Embryonic facial prominence (tissue), 1 donor: ENCODE measurements around the gene OLR1.

Experiments
- DNase-seq: peaks from one replicate; pipeline ENCODE4 v3.0.0-alpha.2; 2016; ENCODE audit errors: extremely low spot score

Gene OLR1

GRCh38 chr12:10153271-10154144, 18.4 kb downstream of the OLR1 start:
- peak; percentile 63 for DNase-seq

GRCh38 chr12:10151621-10152020, 20.3 kb downstream of the OLR1 start:
- no peak for DNase-seq

- DNase-seq: no peak
These were observed 24.1 kb downstream of the OLR1 start for GRCh38 chr12:10147714-10148403.

- DNase-seq: no peak
These were observed 28.8 kb downstream of the OLR1 start for GRCh38 chr12:10142976-10143589.

- peak; percentile 42 for DNase-seq
These were observed 31.9 kb downstream of the OLR1 start for GRCh38 chr12:10140001-10140400.

- DNase-seq: no peak
These were observed 35.2 kb downstream of the OLR1 start for GRCh38 chr12:10136637-10137205.

- no peak for DNase-seq
These were observed 36.8 kb downstream of the OLR1 start for GRCh38 chr12:10135126-10135525.

GRCh38 chr12:10132850-10133370, 39.0 kb downstream of the OLR1 start:
- DNase-seq: no peak

- DNase-seq: no peak
These were observed 40.7 kb downstream of the OLR1 start for GRCh38 chr12:10131111-10131690.

- no peak for DNase-seq
These were observed 41.9 kb downstream of the OLR1 start, which contains the start of gene CLEC7A for GRCh38 chr12:10130042-10130441. TSS of gene CLEC7A (minus strand) at chr12:10130199. CDS start at chr12:10130082, 117 bp downstream.

GRCh38 chr12:10128687-10129086, 43.2 kb downstream of the OLR1 start:
- DNase-seq: no peak

- no peak for DNase-seq
These were observed 45.5 kb downstream of the OLR1 start for GRCh38 chr12:10126413-10126812.

- DNase-seq: no peak
These were observed 49.2 kb downstream of the OLR1 start for GRCh38 chr12:10122689-10123088.

GRCh38 chr12:10121278-10121677, 50.7 kb downstream of the OLR1 start:
- no peak for DNase-seq

- no peak for DNase-seq
These were observed 52.9 kb downstream of the OLR1 start for GRCh38 chr12:10119066-10119465.

GRCh38 chr12:10115890-10116289, 56.0 kb downstream of the OLR1 start:
- no peak for DNase-seq

GRCh38 chr12:10115311-10115710, 56.6 kb downstream of the OLR1 start:
- no peak for DNase-seq

GRCh38 chr12:10113920-10114319, 58.0 kb downstream of the OLR1 start:
- no peak for DNase-seq

GRCh38 chr12:10113075-10113474, 58.9 kb downstream of the OLR1 start:
- no peak for DNase-seq

- no peak for DNase-seq
These were observed 60.5 kb downstream of the OLR1 start for GRCh38 chr12:10111451-10111850.

GRCh38 chr12:10110256-10110844, 61.6 kb downstream of the OLR1 start:
- no peak for DNase-seq
